GM12864 (cell line): ENCODE measurements around the gene IKZF3.

Source experiments
- DNase-seq: peaks from one replicate; pipeline ENCODE4 v3.0.0-alpha.2; 2011; ENCODE audit warnings: low read depth
- H3K4me3 ChIP-seq: 2 replicates; pipeline ENCODE4 v1.5.1; 2011; ENCODE audit warnings: mild to moderate bottlenecking, low read depth, low read length, control low read depth
- CTCF ChIP-seq: IDR thresholded peaks from 2 replicates; pipeline ENCODE4 v1.5.1; 2011; ENCODE audit warnings: low read depth, mild to moderate bottlenecking, moderate library complexity, low read length, control low read depth, inconsistent platforms; ENCODE audit errors: missing control alignments

IKZF3 gene

GRCh38 chr17:39744075-39744835, 119.9 kb downstream of the IKZF3 start:
- no peak for DNase-seq
- TF ChIP-seq CTCF = no peak
- H3K4me3 ChIP-seq = no peak overlapping the region

- H3K4me3 ChIP-seq = no peak overlapping the region
- no peak for DNase-seq
- no peak for TF ChIP-seq CTCF
Measured at GRCh38 chr17:39742856-39743436, 121.2 kb downstream of the IKZF3 start.

GRCh38 chr17:39742126-39742855, 121.8 kb downstream of the IKZF3 start:
- no peak for TF ChIP-seq CTCF
- H3K4me3 ChIP-seq = no peak overlapping the region
- no peak for DNase-seq

GRCh38 chr17:39740357-39741111, 123.6 kb downstream of the IKZF3 start:
- no peak for TF ChIP-seq CTCF
- H3K4me3 ChIP-seq = no peak overlapping the region
- DNase-seq = no peak

- no peak overlapping the region for H3K4me3 ChIP-seq
- DNase-seq = no peak
- TF ChIP-seq CTCF = no peak
Measured at GRCh38 chr17:39739885-39740356, 124.2 kb downstream of the IKZF3 start.

GRCh38 chr17:39738983-39739884, 124.9 kb downstream of the IKZF3 start:
- no peak overlapping the region for H3K4me3 ChIP-seq
- TF ChIP-seq CTCF = no peak
- no peak for DNase-seq
